AG04449 (cell line): ENCODE results near the gene NCAPD2.

Experiments
- CTCF ChIA-PET: fragments of 350-600 bp; formaldehyde crosslinking; extraction: SDS; loops from one replicate; lab custom pipeline; 2021; ENCODE audit warnings: antibody characterized with exemption; lab: Yijun Ruan, JAX
- POLR2A ChIA-PET: fragments of 400-600, 350-600 bp; formaldehyde crosslinking; extraction: SDS; loops from one replicate; lab custom pipeline; 2020; ENCODE audit warnings: antibody characterized with exemption, inconsistent platforms; lab: Yijun Ruan, JAX
- DNase-seq: peaks from one replicate; pipeline ENCODE4 v3.0.0-alpha.2; 2010; ENCODE audit warnings: low read depth, low spot score
- H3K4me3 ChIP-seq: 2 replicates; pipeline ENCODE4 v1.5.1; 2011; ENCODE audit warnings: low read depth, mild to moderate bottlenecking, control low read depth, low read length
- TF ChIP-seq, protein P1 (sequence below): IDR thresholded peaks from one replicate; pipeline ENCODE4 v1.5.1; 2011; ENCODE audit warnings: mild to moderate bottlenecking, moderate library complexity, low read length, control low read depth, inconsistent platforms; ENCODE audit not compliant: insufficient read depth; ENCODE audit errors: missing control alignments

Gene NCAPD2

GRCh38 chr12:6532051-6532926 is 38.4 kb downstream of the NCAPD2 start:
- TF ChIP-seq, protein P1, sequence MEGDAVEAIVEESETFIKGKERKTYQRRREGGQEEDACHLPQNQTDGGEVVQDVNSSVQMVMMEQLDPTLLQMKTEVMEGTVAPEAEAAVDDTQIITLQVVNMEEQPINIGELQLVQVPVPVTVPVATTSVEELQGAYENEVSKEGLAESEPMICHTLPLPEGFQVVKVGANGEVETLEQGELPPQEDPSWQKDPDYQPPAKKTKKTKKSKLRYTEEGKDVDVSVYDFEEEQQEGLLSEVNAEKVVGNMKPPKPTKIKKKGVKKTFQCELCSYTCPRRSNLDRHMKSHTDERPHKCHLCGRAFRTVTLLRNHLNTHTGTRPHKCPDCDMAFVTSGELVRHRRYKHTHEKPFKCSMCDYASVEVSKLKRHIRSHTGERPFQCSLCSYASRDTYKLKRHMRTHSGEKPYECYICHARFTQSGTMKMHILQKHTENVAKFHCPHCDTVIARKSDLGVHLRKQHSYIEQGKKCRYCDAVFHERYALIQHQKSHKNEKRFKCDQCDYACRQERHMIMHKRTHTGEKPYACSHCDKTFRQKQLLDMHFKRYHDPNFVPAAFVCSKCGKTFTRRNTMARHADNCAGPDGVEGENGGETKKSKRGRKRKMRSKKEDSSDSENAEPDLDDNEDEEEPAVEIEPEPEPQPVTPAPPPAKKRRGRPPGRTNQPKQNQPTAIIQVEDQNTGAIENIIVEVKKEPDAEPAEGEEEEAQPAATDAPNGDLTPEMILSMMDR, result no peak
- ChIA-PET CTCF (interaction anchor here (1.0 to 2.5 kb wide), 6 partner anchors 21 to 108 kb away, joined by 3 to 15 read pairs (median 3); partner anchors contain the start of gene CD27), POLR2A (interaction anchor here (0.6 to 1.7 kb wide), 15 partner anchors 9 to 159 kb away, joined by 3 to 21 read pairs (median 4); partner anchors contain the start of genes MRPL51, NOP2 and VAMP1)
- H3K4me3 ChIP-seq, result peak overlapping the region; percentile 97
- DNase-seq, result peak; percentile 95

- no peak for DNase-seq
- peak overlapping the region; percentile 97 for H3K4me3 ChIP-seq
- ChIA-PET CTCF (interaction anchor here (1.0 to 2.5 kb wide), 5 partner anchors 20 to 108 kb away, joined by 3 to 15 read pairs (median 3); partner anchors contain the start of gene CD27), POLR2A (interaction anchor here (0.7 to 1.7 kb wide), 13 partner anchors 8 to 109 kb away, joined by 3 to 21 read pairs (median 4); partner anchors contain the start of genes MRPL51, NOP2 and VAMP1)
- TF ChIP-seq, protein P1, result no peak
Observed at GRCh38 chr12:6532927-6533652, 39.2 kb downstream of the NCAPD2 start.

- DNase-seq, result no peak
- TF ChIP-seq, protein P1, result no peak
- POLR2A ChIA-PET, result interaction anchor here (0.5 to 8.1 kb wide), 37 partner anchors 10 to 399 kb away, joined by 3 to 359 read pairs (median 4); partner anchors contain the start of genes COPS7A, IFFO1, MLF2 and MRPL51
- CTCF ChIA-PET, result interaction anchor here (1.3 to 8.6 kb wide), 5 partner anchors 18 to 109 kb away, joined by 3 to 235 read pairs (median 4); partner anchors contain the start of genes CD27 and IFFO1
- peak overlapping the region; percentile 97 for H3K4me3 ChIP-seq
Observed at GRCh38 chr12:6533653-6533922, 39.7 kb downstream of the NCAPD2 start.

DNA sequence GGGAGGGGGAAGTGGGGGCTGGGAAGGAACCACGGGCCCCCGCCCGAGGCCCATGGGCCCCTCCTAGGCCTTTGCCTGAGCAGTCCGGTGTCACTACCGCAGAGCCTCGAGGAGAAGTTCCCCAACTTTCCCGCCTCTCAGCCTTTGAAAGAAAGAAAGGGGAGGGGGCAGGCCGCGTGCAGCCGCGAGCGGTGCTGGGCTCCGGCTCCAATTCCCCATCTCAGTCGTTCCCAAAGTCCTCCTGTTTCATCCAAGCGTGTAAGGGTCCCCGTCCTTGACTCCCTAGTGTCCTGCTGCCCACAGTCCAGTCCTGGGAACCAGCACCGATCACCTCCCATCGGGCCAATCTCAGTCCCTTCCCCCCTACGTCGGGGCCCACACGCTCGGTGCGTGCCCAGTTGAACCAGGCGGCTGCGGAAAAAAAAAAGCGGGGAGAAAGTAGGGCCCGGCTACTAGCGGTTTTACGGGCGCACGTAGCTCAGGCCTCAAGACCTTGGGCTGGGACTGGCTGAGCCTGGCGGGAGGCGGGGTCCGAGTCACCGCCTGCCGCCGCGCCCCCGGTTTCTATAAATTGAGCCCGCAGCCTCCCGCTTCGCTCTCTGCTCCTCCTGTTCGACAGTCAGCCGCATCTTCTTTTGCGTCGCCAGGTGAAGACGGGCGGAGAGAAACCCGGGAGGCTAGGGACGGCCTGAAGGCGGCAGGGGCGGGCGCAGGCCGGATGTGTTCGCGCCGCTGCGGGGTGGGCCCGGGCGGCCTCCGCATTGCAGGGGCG is 40.2 kb downstream of the NCAPD2 start, which contains the start of gene GAPDH:
Gene GAPDH (plus strand): TSS at position 595 of the 772 bp plus-strand sequence. CDS start 316 bp downstream, outside the sequence.
- TF ChIP-seq, protein P1, result no peak
- peak; percentile 86 for DNase-seq
- H3K4me3 ChIP-seq, result peak within 1 kb of the TSS; percentile 97
- POLR2A ChIA-PET, result interaction anchor here (0.5 to 8.1 kb wide), 39 partner anchors 10 to 398 kb away, joined by 3 to 359 read pairs (median 4); partner anchors contain the start of genes COPS7A, IFFO1, MLF2 and MRPL51
- CTCF ChIA-PET, result interaction anchor here (1.1 to 8.6 kb wide), 2 partner anchors 18 to 39 kb away, joined by 3 to 235 read pairs; partner anchors contain the start of gene IFFO1

- DNase-seq, result no peak
- POLR2A ChIA-PET, result interaction anchor here (0.6 to 8.1 kb wide), 20 partner anchors 15 to 219 kb away, joined by 3 to 359 read pairs (median 4); partner anchors contain the start of genes COPS7A, IFFO1, MLF2 and MRPL51
- CTCF ChIA-PET, result interaction anchor here (0.9 to 8.6 kb wide), 3 partner anchors 17 to 40 kb away, joined by 3 to 235 read pairs (median 3); partner anchors contain the start of gene IFFO1
- TF ChIP-seq, protein P1, result no peak
- peak overlapping the region; percentile 97 for H3K4me3 ChIP-seq
Observed at GRCh38 chr12:6534695-6534944, 40.7 kb downstream of the NCAPD2 start.
